ENCODE measurements around the gene TGIF2. TPM values are rescaled to one million over a fixed set of nuclear protein-coding genes. Genes with fewer than 3 reads are reported as not detected.
A peak's percentile ranks its signal among the peaks of the same experiment; 100 is the strongest.

Gene TGIF2
- total and polyA plus RNA-seq, 2 donors (not counting 3 experiments of a cell fraction or from before 2014, with no cell fraction given) = 18.9 to 21.0 TPM

- Histone ChIP-seq H3K4me3 (replicated peaks in 1 of 3; ENCODE audit: insufficient read depth in 1 of 3, low read depth in 1 of 3, low read length in 3 of 3) (peak within 1 kb of the TSS; percentile 43 to 96 (median 91)), H3K9me1 (replicated peaks; ENCODE audit: control insufficient read depth, extremely low read depth, insufficient read depth, low read length) (no peaks in the 10 kb centered on the region), H3K27ac (ENCODE audit: insufficient read depth, low read depth, low read length) (peak within 1 kb of the TSS; percentile 44), H3K36me3 (ENCODE audit: control insufficient read depth in 2 of 2, extremely low read depth in 1 of 2, insufficient read depth in 2 of 2, low read length in 2 of 2) (peaks cover 11 to 13% of the 10 kb centered on the region in 2 experiments), H4K20me1 (replicated peaks; ENCODE audit: control insufficient read depth, extremely low read depth, insufficient read depth, low read length) (no peaks in the 10 kb centered on the region), H3K27me3 (ENCODE audit: control insufficient read depth in 2 of 2, insufficient read depth in 2 of 2, low read length in 2 of 2) (no peaks in the 10 kb centered on the region), H3K9me3 (replicated peaks; ENCODE audit: control insufficient read depth, insufficient read depth, low read length) (no peaks in the 10 kb centered on the region), H3K9ac (replicated peaks; ENCODE audit: extremely low read depth, insufficient read depth, low read length) (peak within 1 kb of the TSS; percentile 70), H3K79me2 (ENCODE audit: control insufficient read depth, insufficient read depth, low read length) (peaks cover 28% of the 10 kb centered on the region), H3K4me1 (ENCODE audit: control insufficient read depth, extremely low read depth, insufficient read depth, low read length) (peaks cover 19% of the 10 kb centered on the region), H3K4me2 (ENCODE audit: insufficient read depth, low read length) (peak within 1 kb of the TSS; percentile 93), H2AFZ (ENCODE audit: low read depth, low read length) (peak within 1 kb of the TSS; percentile 61)
- BruUV-seq (replicated peaks) = no TSS peak
- DNase-seq (ENCODE audit: low read depth, low spot score) (peak; percentile 99), FAIRE-seq (peak; percentile 98)
- CTCF ChIA-PET = interaction anchor here (0.7 to 3.6 kb wide), 30 partner anchors 9 to 313 kb away, joined by 3 to 23 read pairs (median 5); partner anchors contain the start of genes DSN1, NDRG3 and TGIF2
- POLR2A ChIA-PET = interaction anchor here (0.6 to 1.6 kb wide), 4 partner anchors 30 to 169 kb away, joined by 3 to 6 read pairs (median 3); partner anchors contain the start of genes DSN1 and MYL9
- TF ChIP-seq JUN (IDR thresholded peaks at IDR 0.05; ENCODE audit: borderline replicate concordance, insufficient read depth, insufficient read length, low read depth) (peak; percentile 86), MAX (IDR thresholded peaks at IDR 0.05; ENCODE audit: insufficient read depth, insufficient read length) (peak; percentile 56), FOS (IDR thresholded peaks at IDR 0.05; ENCODE audit: borderline replicate concordance, insufficient read depth, low read length) (no peak), EZH2 (IDR thresholded peaks at IDR 0.05; ENCODE audit: borderline replicate concordance, low read depth, low read length, severe bottlenecking) (no peak), GATA2 (IDR thresholded peaks at IDR 0.05; ENCODE audit: insufficient read depth, insufficient read length, low read depth, low read length) (no peak), POLR2AphosphoS5 (IDR thresholded peaks at IDR 0.05; ENCODE audit: insufficient read depth, low read depth, low read length) (peak; percentile 78), CTCF (IDR thresholded peaks at IDR 0.05; ENCODE audit: extremely low read depth in 1 of 2, insufficient read depth in 1 of 2, low read depth in 1 of 2, low read length in 2 of 2) (peak; percentile 96 to 99), MYC (IDR thresholded peaks at IDR 0.05; ENCODE audit: low read depth, low read length) (peak; percentile 51), POLR2A (IDR thresholded peaks at IDR 0.05; ENCODE audit: low read depth, low read length) (peak; percentile 87)
- intact Hi-C loops (cut with micrococcal nuclease) = loop anchor here (1.0 to 5.0 kb wide), 4 partner anchors 32 to 143 kb away; partner anchors contain the start of gene TGIF2
- dilution Hi-C loops (cut with MboI; ENCODE audit: extremely low pct_ligation_motif_present, low sequenced_read_pairs) = no loop called here
Measured at GRCh38 chr20:36605399-36606157, 32.2 kb downstream of the TGIF2 start, which contains the start of gene RAB5IF. RAB5IF (plus strand) TSS chr20:36605779; CDS start chr20:36605952, 173 bp downstream.
